PC-9 (cell line): Measurements from ENCODE around the gene VPS33A. TPM values are rescaled to one million over a fixed set of nuclear protein-coding genes. Genes with fewer than 3 reads are reported as not detected.

Experiments
- BruUV-seq: library from RNA; stranded (reverse); fragments of 400-500 nt; replicated peaks from 2 replicates; lab custom pipeline; 2021; lab: Mats Ljungman, UMichigan
- CTCF ChIA-PET: fragments of 300-600 bp; sonication (Branson Sonifier 250); formaldehyde crosslinking; loops from one replicate; lab custom pipeline; 2022; ENCODE audit warnings: antibody characterized with exemption; lab: Charles Lee
- POLR2A ChIA-PET: fragments of 300-600 bp; sonication (Branson Sonifier 250); formaldehyde crosslinking; loops from one replicate; lab custom pipeline; 2022; ENCODE audit warnings: antibody characterized with exemption; ENCODE audit not compliant: unreplicated experiment; lab: Charles Lee
- DNase-seq, 2 experiments: peaks; one replicate each; pipeline versions ENCODE4 v3.0.0 to v3.0.0-alpha.2; 2015 to 2022; ENCODE audit warnings: mixed read lengths in 1 of 2
- H2AFZ ChIP-seq: fragments of 200-600 bp; sonication (generic); 2 replicates; pipeline ENCODE4 v1.8.1; 2017; ENCODE audit warnings: antibody characterized with exemption
- H3F3A ChIP-seq: fragments of 200-600 bp; sonication (generic); 2 replicates; pipeline ENCODE4 v1.8.1; 2017; ENCODE audit warnings: antibody characterized with exemption, mild to moderate bottlenecking, low read depth; ENCODE audit not compliant: insufficient read depth
- H3K27ac ChIP-seq: fragments of 200-600 bp; sonication (generic); 2 replicates; pipeline ENCODE4 v1.6.1; 2016; ENCODE audit warnings: mixed run types
- H3K27me3 ChIP-seq: fragments of 200-600 bp; sonication (generic); 2 replicates; pipeline ENCODE4 v1.6.1; 2016; ENCODE audit warnings: low read depth, mixed run types; ENCODE audit not compliant: insufficient read depth
- H3K36me3 ChIP-seq: fragments of 200-600 bp; sonication (generic); 2 replicates; pipeline ENCODE4 v1.6.1; 2016; ENCODE audit warnings: low read depth, mixed run types
- H3K4me1 ChIP-seq: fragments of 200-600 bp; sonication (generic); replicated peaks from 2 replicates; pipeline ENCODE4 v1.6.1; 2016; ENCODE audit warnings: mixed run types; ENCODE audit not compliant: insufficient read depth
- H3K4me2 ChIP-seq: fragments of 200-600 bp; sonication (generic); 2 replicates; pipeline ENCODE4 v1.6.1; 2017; ENCODE audit warnings: mixed run types
- H3K4me3 ChIP-seq: fragments of 200-600 bp; sonication (generic); 2 replicates; pipeline ENCODE4 v1.6.1; 2016; ENCODE audit warnings: mixed run types
- H3K79me2 ChIP-seq: fragments of 200-600 bp; sonication (generic); 2 replicates; pipeline ENCODE4 v1.6.1; 2017; ENCODE audit warnings: low read depth, mixed run types
- H3K9me2 ChIP-seq: fragments of 200-600 bp; sonication (generic); 2 replicates; pipeline ENCODE4 v1.8.1; 2017; ENCODE audit warnings: mild to moderate bottlenecking; ENCODE audit not compliant: insufficient read depth
- H3K9me3 ChIP-seq: fragments of 200-600 bp; sonication (generic); 2 replicates; pipeline ENCODE4 v1.8.1; 2016; ENCODE audit warnings: low read depth; ENCODE audit not compliant: insufficient read depth
- H4K20me1 ChIP-seq: fragments of 200-600 bp; sonication (generic); 2 replicates; pipeline ENCODE4 v1.8.1; 2017; ENCODE audit not compliant: insufficient read depth
- CTCF ChIP-seq: fragments of 200-600 bp; sonication (generic); conservative IDR thresholded peaks from 2 replicates; pipeline ENCODE4 v1.6.1; 2017; ENCODE audit warnings: mixed run types, antibody characterized with exemption, mild to moderate bottlenecking, moderate library complexity
- EZH2 ChIP-seq: fragments of 200-600 bp; sonication (generic); IDR thresholded peaks from 2 replicates; pipeline ENCODE4 v1.8.0; 2017; ENCODE audit warnings: antibody characterized with exemption, low read depth
- intact Hi-C: fragments of 100-400 bp; cut with micrococcal nuclease; formaldehyde crosslinking; loops from one replicate; pipeline ENCODE4 v1.10.0; 2022; ENCODE audit not compliant: unreplicated experiment
- total RNA-seq: library from RNA; stranded (reverse); gene quantifications from 2 replicates; pipeline ENCODE4 v1.2.3, GENCODE V29; 2021

Gene VPS33A
- total RNA-seq, 1 experiment from 2014 or later = 18.1 TPM

- Histone ChIP-seq H3K27ac (no peak overlapping the region), H3F3A (peaks cover 4% of the 10 kb centered on the region; the same call in 1 of the 2 replicates), H3K36me3 (no peaks in the 10 kb centered on the region; the same call in 1 of the 2 replicates), H3K4me2 (no peak overlapping the region), H4K20me1 (no peaks in the 10 kb centered on the region), H3K79me2 (no peaks in the 10 kb centered on the region), H3K4me1 (no peaks in the 10 kb centered on the region), H3K27me3 (no peaks in the 10 kb centered on the region), H3K9me2 (no peaks in the 10 kb centered on the region), H2AFZ (no peak overlapping the region), H3K9me3 (no peaks in the 10 kb centered on the region), H3K4me3 (no peak overlapping the region)
- no TSS peak for BruUV-seq
- intact Hi-C loops = no loop called here
- ChIA-PET CTCF (no interaction called here), POLR2A (no interaction called here)
- no peak for DNase-seq
- TF ChIP-seq EZH2 = no peak
- TF ChIP-seq CTCF = no peak
These were observed 31.9 kb upstream of the VPS33A start for GRCh38 chr12:122298071-122298748.

- H3K27me3 ChIP-seq = no peaks in the 10 kb centered on the region
- peaks cover under 1% of the 10 kb centered on the region; the same call in 1 of the 2 replicates for H3F3A ChIP-seq
- TF ChIP-seq EZH2 (no peak), CTCF (no peak)
- no peaks in the 10 kb centered on the region for H3K9me2 ChIP-seq
- H2AFZ ChIP-seq = no peak overlapping the region
- H3K36me3 ChIP-seq = no peaks in the 10 kb centered on the region; the same call in 1 of the 2 replicates
- H3K27ac ChIP-seq = no peak overlapping the region
- no peak overlapping the region for H3K4me2 ChIP-seq
- H3K9me3 ChIP-seq = no peaks in the 10 kb centered on the region
- intact Hi-C loops = no loop called here
- DNase-seq = no peak
- no peaks in the 10 kb centered on the region for H3K4me1 ChIP-seq
- BruUV-seq = no TSS peak
- ChIA-PET POLR2A (no interaction called here), CTCF (no interaction called here)
- H4K20me1 ChIP-seq = no peaks in the 10 kb centered on the region
- H3K4me3 ChIP-seq = no peak overlapping the region
- H3K79me2 ChIP-seq = no peaks in the 10 kb centered on the region
These were observed 31.2 kb upstream of the VPS33A start for GRCh38 chr12:122297494-122297893.

- no TSS peak for BruUV-seq
- H3K4me3 ChIP-seq = no peak overlapping the region
- no peaks in the 10 kb centered on the region for H3K9me2 ChIP-seq
- ChIA-PET CTCF (no interaction called here), POLR2A (no interaction called here)
- H3K9me3 ChIP-seq = no peaks in the 10 kb centered on the region
- no peaks in the 10 kb centered on the region; the same call in 1 of the 2 replicates for H3K36me3 ChIP-seq
- H3F3A ChIP-seq = no peaks in the 10 kb centered on the region; the same call in 1 of the 2 replicates
- no peaks in the 10 kb centered on the region for H4K20me1 ChIP-seq
- H3K4me2 ChIP-seq = no peak overlapping the region
- no peaks in the 10 kb centered on the region for H3K27me3 ChIP-seq
- H3K4me1 ChIP-seq = no peaks in the 10 kb centered on the region
- DNase-seq = no peak
- no peaks in the 10 kb centered on the region for H3K79me2 ChIP-seq
- intact Hi-C loops = no loop called here
- no peak overlapping the region for H2AFZ ChIP-seq
- TF ChIP-seq CTCF (no peak), EZH2 (no peak)
- no peak overlapping the region for H3K27ac ChIP-seq
These were observed 29.6 kb upstream of the VPS33A start for GRCh38 chr12:122295877-122296276.
